Fibroblast of the aortic adventitia (primary cell): Measurements from ENCODE around the gene SLC39A3. TPM values are rescaled to one million over a fixed set of nuclear protein-coding genes. Genes with fewer than 3 reads are reported as not detected.

Source experiments
- DNase-seq: peaks from one replicate; pipeline ENCODE4 v3.0.0-alpha.2; 2010; ENCODE audit warnings: low read depth
- H3K4me3 ChIP-seq: 2 replicates; pipeline ENCODE4 v1.5.1; 2011; ENCODE audit warnings: low read depth, mild to moderate bottlenecking, control low read depth, low read length, moderate library complexity
- total RNA-seq: library from RNA; depleted of rRNA; stranded (reverse); fragments of >200 nt; gene quantifications from 2 replicates; pipeline ENCODE4 v1.2.3, GENCODE V29; 2012; ENCODE audit warnings: low replicate concordance
- TF ChIP-seq, protein P1 (sequence below): IDR thresholded peaks from 2 replicates; pipeline ENCODE4 v1.5.1; 2011; ENCODE audit warnings: mild to moderate bottlenecking, low read length, control low read depth, inconsistent platforms; ENCODE audit not compliant: insufficient read depth

SLC39A3 gene
- total RNA-seq, 1 donor = 28.4 TPM

DNA sequence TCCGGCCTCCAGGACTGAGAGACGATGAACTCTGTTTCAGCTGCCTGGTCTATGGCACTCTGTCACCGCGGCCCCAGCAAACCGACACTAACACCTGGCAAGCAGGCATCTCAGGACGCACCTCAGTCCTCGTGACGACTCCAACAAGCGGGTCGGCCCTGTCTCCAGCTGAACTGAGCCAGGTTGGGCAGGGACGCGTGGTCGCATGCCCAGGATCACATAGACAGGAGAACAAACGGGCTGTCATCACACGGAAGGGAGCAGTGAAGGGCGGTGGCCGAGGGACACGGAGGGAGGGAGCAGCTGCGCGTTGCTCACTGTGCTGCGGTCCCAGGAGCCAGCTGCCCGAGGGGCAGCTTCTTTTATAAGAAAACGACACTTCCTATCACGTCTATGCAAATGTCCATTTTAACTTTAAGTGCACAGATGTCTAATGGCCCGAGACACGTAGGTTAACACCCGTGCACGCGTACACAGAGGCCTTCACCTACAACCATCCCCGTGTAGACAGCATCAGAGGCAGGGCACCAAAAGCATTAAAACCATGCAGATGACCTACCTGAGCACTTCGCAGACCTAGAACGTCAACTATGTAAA lies 34.4 kb upstream of the SLC39A3 start:
- TF ChIP-seq, protein P1, sequence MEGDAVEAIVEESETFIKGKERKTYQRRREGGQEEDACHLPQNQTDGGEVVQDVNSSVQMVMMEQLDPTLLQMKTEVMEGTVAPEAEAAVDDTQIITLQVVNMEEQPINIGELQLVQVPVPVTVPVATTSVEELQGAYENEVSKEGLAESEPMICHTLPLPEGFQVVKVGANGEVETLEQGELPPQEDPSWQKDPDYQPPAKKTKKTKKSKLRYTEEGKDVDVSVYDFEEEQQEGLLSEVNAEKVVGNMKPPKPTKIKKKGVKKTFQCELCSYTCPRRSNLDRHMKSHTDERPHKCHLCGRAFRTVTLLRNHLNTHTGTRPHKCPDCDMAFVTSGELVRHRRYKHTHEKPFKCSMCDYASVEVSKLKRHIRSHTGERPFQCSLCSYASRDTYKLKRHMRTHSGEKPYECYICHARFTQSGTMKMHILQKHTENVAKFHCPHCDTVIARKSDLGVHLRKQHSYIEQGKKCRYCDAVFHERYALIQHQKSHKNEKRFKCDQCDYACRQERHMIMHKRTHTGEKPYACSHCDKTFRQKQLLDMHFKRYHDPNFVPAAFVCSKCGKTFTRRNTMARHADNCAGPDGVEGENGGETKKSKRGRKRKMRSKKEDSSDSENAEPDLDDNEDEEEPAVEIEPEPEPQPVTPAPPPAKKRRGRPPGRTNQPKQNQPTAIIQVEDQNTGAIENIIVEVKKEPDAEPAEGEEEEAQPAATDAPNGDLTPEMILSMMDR = no peak
- DNase-seq = no peak

DNA sequence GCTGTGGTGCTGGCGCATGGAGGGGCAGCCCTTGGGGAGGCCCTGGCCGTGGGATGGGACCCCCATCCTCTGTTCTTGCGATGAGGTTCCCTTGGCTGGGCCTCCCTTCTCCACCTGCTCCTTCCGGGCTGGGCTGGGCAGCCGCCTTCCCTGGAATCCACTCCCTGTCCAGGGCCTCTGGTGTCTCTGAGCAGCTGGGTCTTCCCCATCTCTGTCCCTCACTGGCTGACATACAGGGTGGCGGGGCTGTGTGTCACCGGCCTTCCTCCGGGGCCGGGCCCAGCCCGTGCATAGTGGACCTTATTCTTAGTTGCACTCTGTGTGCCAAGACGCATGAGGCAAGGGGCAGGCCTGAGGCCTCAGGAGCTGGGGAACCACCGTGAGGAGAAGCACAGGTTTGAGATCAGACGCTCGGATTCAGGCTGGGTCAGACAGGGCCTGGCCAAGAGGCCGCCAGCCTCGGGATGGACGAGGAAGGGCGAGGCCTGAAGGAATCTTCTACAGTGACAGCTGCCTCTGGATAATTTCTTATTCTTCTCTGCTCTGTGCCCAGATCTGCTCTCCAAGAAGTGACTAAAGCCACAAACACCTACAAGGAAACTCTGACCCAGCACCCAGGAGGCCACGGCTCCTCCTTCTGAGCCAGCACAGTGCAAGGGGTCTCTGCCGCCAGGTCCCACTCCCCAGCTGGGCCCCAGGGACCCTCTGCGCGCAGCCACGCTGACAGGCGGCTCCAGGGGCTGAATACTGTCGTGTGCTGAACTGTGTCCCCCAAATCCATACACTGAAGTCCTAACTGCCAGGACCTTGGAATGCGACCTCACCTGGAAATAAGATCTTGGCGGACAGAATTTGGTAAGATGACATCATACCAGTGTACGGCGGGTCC lies 32.2 kb upstream of the SLC39A3 start:
- no peak overlapping the region for H3K4me3 ChIP-seq
- peak; percentile 10 for DNase-seq
- TF ChIP-seq, protein P1 = no peak

More for the DNA sequence above, 34.4 kb upstream of the SLC39A3 start:
- H3K4me3 ChIP-seq = no peak overlapping the region

DNA sequence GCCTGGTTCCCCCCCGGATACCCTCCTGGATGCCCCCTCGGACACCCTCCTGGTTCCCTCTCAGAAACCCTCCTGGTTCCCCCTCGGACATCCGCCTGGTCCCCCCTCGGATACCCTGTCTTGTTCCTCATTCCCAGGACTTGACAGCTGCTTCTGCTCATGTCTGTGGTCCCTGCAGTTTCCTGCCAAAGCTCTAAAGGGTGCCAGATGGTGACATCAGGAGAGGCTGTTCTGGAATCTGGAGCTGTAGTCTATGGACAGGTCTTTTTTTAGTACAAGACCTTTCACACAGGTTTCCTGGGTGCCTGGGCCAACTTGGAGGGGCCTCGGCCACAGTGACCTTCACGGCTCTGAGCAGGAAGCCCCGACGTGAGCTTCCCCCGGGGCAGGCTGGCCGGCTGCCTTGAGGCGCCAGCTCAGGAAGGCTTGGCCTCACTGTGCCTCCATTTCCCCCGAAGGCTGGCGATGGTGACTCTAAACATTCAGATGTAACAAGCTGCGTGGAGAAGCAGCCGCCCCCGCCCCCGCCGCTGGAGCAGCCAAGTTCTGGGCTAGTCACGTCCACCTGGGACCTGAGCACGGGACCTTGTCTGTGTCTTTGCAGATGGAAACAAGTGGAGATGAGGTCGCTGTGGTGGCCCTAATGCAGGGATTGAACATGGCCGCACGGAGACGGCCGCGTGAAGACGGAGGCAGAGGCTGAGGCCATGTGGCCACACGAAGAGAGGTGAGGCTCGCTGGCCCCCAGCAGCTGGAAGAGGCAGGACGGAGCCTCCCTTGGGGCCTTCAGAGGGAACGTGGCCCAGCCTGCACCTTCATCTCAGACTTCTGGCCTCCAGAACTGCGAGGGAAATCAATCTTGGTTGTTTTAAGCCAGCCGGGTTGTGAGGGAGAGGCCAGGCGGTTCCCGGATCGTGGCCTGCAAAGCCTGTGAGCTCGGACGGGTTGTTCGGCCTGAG lies 30.5 kb upstream of the SLC39A3 start:
- TF ChIP-seq, protein P1 = no peak
- peak; percentile 63 for DNase-seq
- no peak overlapping the region for H3K4me3 ChIP-seq

DNA sequence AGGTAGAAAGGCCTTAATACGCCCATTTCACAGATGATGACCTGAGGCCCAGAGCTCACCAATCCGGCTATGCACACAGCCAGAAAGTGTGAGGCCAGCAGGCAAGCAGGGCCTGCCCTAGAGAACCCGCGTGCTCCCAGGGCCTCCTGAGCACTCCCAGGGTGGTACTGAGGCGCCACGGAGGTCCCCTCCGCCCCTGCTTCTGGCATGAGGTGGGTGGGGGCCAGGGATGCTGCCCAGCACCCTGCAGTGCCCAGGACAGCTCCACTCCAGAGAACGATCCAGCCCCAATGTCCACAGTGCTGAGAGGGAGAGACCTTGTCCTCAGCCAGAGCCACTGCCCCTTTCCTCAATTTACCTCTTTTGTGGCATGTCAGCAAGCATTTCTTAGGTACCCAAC lies 29.4 kb upstream of the SLC39A3 start:
- H3K4me3 ChIP-seq = no peak overlapping the region
- DNase-seq = no peak
- TF ChIP-seq, protein P1 = no peak

DNA sequence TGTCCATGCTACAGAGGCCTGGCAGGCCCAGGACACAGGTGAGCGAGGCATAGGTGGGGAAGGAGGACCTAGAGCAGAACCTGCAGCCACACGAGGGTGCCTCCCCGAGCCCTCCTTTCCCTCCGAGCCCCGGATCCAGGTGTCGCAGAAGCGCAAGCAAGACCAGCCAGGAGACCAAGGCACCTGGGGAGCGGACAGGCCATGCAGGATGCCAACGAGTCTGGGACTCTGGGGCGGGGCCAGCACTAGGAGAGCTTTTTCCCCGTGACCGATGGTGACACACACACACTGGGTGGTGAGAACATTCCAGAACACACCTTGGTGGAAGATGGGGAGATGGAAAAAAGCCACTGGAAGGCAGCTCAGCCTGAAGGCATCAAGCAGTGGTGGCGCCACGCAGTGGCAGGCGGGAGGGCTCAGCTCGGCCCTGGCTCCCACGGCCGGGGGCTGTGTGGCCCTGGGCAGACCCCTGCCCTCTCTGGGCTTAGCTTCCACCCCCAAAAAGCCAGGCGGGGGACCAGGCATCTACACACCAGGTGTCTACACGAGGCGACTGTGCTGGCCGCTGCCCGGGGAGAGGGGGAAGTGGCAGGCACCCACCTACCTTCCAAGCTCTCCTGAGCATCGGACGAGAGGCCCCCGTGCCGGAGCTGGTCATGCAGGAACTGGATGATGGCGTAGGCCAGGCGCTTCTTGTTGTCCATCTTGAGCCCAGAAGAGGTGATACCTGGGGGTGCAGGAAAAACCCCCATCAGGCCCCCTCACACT lies 28.7 kb upstream of the SLC39A3 start:
- TF ChIP-seq, protein P1 = no peak

DNA sequence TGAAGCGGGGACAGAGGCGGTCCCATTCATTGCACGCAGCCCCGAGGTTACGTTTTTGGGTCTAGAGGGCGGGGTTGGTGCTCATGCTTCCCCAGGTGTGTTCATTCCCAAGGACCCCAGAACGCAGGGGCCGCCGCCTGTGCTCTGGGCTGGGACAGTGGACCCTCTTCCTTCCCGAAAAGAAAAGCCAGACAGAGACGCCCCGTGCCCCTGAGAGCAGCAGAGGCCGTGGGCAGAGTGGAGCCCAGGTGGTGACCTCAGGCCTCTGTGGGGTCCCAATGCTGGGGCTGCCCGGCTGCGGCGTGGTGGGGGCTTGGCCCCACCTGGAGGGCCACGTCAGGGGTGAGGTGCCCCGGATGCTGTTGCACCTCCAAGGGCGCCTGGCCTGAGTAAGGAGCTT lies 27.9 kb upstream of the SLC39A3 start:
- DNase-seq = no peak
- TF ChIP-seq, protein P1 = no peak
- no peak overlapping the region for H3K4me3 ChIP-seq

More for the DNA sequence above, 28.7 kb upstream of the SLC39A3 start:
- no peak for DNase-seq
- H3K4me3 ChIP-seq = no peak overlapping the region
